C4-2B (cell line): ENCODE measurements around the gene FAM20A.
"Not testable (repeated sequence)": the region's sequence is repeated elsewhere in the genome, so short reads cannot be mapped to it uniquely, and the experiment has no call there.

Experiments
- H3K27ac ChIP-seq: fragments of 450-650 bp; 2 replicates; pipeline ENCODE4 v1.5.1; 2017
- CTCF ChIP-seq: fragments of 450-650 bp; conservative IDR thresholded peaks from 2 replicates; pipeline ENCODE4 v1.5.1; 2017; ENCODE audit warnings: mild to moderate bottlenecking
- ZFX ChIP-seq: fragments of 450-650 bp; IDR thresholded peaks from 2 replicates; pipeline ENCODE4 v1.6.1; 2017

The FAM20A gene

GRCh38 chr17:68498479-68499326 lies 102.5 kb downstream of the FAM20A start:
- TF ChIP-seq CTCF (no peak), ZFX (no peak)
- no peak overlapping the region for H3K27ac ChIP-seq

- H3K27ac ChIP-seq: no peak overlapping the region
Observed at GRCh38 chr17:68497885-68498319, 103.3 kb downstream of the FAM20A start.

GRCh38 chr17:68495081-68495480 lies 106.1 kb downstream of the FAM20A start:
- no peak overlapping the region for H3K27ac ChIP-seq
- no peak for TF ChIP-seq CTCF
- TF ChIP-seq ZFX: no peak

More at GRCh38 chr17:68497885-68498319, 103.3 kb downstream of the FAM20A start:
- TF ChIP-seq CTCF (no peak), ZFX (no peak)

GRCh38 chr17:68492394-68493054 lies 108.6 kb downstream of the FAM20A start:
- H3K27ac ChIP-seq: not testable (repeated sequence)

- TF ChIP-seq CTCF (no peak), ZFX (no peak)
- H3K27ac ChIP-seq: no peak overlapping the region
Observed at GRCh38 chr17:68491381-68492231, 109.6 kb downstream of the FAM20A start.

GRCh38 chr17:68489919-68490318 lies 111.2 kb downstream of the FAM20A start:
- H3K27ac ChIP-seq: no peak overlapping the region
- TF ChIP-seq ZFX (no peak), CTCF (no peak)
